ENCODE results near the gene CUX1.
"Not testable (repeated sequence)": the region's sequence is repeated elsewhere in the genome, so short reads cannot be mapped to it uniquely, and the experiment has no call there.

CUX1 gene

DNA sequence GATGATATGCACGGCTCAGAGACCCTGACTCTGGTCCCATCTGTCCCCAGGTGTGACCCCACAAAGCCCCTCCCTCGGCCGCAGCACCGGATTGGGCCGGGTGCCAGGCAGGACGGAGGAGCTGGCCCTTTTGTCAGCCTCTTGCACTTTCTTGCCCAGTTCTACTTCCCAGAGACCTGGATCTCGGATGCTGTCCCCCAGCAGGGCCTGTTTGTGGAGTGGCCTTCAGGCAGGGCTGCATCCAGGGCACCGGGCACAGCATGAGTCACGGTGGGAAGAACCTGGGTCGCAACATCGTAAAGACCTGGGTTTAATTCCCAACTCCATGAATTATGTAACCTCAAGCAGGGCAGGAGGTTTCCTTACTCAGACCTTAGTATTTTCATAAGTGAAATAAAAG, 310.9 kb downstream of the CUX1 start:
- DNase-seq: no peak

GRCh38 chr7:102129636-102130370, 312.4 kb downstream of the CUX1 start:
- no peak for DNase-seq

DNA sequence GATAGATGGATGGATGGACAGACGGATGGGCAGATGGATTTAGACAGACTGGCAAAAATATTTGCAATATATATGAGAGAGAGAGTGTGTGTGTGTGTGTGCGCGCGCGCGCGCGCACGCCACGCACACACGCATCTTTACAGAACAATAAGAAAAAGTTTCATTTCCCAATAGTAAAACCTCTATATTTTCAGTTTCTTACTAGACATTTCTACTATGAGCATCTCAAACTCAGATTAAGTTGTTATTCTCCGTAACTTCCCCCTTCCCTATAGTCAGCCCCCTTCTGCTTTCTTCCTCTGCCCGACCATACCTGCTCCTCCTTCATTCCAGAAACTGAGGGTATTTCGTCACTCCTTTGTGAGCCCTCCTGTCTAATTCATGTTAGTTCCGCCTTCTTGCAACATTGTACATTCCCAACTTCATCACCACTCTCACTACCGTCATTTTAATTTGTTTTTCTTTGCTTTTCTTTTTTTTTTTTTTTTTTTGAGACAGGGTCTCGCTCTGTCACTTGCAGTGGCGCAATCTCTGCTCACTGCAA, 314.9 kb downstream of the CUX1 start:
- no peak for DNase-seq

DNA sequence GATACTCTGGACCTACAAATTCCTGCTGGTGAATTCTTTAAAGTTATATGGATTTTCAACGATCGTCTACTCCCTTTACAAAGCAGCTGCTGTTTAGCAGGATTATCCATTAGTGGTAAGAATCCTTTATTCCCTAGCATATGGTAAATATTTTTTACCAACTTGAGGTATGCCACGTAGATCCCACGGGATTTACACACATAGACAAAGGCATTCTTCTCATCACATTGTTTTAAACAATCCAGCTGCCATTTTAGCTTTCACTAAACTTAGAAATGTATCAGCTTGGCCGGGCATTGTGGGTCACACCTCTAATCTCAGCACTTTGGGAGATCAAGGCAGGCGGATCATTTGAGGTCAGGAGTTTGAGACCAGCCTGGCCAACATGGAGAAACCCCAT, 321.2 kb downstream of the CUX1 start:
- no peak for DNase-seq

DNA sequence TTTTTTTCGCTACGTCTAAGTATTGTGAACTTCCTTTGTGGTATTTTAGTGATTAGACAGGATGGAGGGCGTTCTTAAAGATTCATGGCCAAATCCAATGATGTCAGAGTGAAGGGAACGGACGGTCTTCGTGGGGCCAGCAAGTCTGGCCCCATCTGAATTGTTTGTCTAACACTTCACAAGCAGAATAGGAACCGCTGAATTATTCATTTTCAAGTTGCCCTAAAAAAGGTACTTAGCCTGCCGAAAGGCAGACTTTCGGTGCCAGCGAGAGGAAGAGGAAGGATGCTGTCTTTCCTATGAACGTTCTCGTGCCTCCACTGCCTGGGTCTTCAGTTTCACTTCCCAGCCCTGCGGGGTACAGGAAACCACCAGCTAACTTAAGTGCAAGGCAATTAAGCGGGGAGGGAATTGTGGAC, 323.5 kb downstream of the CUX1 start:
- peak in 17 of 58 donors; percentile 2 to 44 (median 9) for DNase-seq

DNA sequence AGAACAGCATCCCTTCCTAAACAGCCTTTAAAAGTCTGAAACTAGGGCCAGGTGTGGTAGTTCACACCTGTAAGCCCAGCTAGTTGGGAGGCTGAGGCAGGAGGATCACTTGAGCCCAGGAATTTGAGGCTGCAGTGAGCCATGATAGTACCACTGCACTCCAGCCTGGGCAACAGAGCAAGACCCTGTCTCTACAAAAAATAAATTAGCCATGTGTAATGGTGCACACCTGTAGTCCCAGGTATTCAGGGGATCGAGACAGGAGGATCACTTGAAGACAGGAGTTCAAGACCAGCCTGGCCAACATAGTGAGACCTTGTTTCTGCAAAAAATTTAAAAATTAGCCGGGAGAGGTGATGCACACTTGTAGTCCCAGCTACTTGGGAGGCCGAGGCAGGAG, 325.0 kb downstream of the CUX1 start:
- not testable (repeated sequence) for DNase-seq

- DNase-seq: peak in 28 of 58 donors; percentile 4 to 69 (median 30)
Measured at GRCh38 chr7:102146122-102146521, 328.7 kb downstream of the CUX1 start.

- DNase-seq: no peak
Measured at GRCh38 chr7:102147008-102147407, 329.6 kb downstream of the CUX1 start.

DNA sequence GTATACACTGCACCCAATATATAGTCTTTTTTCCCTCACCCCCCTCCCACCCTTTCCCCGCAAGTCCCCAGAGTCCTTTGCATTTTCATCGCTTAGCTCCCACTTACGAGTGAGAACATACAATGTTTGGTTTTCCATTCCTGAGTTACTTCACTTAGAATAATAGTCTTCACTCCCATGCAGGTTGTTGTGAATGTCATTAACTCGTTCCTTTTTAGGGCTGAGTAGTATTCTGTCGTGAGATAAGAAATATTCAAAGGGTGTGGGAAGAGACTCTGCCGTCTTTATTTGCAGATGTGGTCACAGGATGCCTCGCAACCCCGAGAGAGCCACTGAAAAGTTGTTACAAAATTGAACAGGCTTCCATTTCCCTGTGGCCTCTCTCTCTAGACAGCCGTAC, 331.4 kb downstream of the CUX1 start:
- DNase-seq: no peak

- DNase-seq: no peak
Measured at GRCh38 chr7:102149416-102149815, 332.0 kb downstream of the CUX1 start.

DNA sequence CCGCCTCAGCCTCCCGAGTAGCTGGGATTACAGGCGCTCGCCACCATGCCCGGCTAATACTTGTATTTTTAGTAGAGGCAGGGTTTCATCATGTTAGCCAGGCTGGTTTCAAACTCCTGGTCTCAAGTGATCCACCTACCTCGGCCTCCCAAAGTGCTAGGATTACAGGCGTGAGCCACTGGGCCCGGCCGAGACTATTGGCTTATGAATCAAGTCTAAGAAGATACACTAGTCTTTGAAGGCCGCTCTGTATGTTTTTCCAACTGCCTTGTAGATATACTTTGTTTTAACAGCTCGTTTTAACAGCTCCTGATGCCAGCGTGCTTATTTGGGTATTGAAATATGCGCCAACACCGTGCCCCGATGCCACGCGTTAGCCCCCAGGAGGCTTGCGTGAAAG, 332.8 kb downstream of the CUX1 start:
- no peak for DNase-seq

DNA sequence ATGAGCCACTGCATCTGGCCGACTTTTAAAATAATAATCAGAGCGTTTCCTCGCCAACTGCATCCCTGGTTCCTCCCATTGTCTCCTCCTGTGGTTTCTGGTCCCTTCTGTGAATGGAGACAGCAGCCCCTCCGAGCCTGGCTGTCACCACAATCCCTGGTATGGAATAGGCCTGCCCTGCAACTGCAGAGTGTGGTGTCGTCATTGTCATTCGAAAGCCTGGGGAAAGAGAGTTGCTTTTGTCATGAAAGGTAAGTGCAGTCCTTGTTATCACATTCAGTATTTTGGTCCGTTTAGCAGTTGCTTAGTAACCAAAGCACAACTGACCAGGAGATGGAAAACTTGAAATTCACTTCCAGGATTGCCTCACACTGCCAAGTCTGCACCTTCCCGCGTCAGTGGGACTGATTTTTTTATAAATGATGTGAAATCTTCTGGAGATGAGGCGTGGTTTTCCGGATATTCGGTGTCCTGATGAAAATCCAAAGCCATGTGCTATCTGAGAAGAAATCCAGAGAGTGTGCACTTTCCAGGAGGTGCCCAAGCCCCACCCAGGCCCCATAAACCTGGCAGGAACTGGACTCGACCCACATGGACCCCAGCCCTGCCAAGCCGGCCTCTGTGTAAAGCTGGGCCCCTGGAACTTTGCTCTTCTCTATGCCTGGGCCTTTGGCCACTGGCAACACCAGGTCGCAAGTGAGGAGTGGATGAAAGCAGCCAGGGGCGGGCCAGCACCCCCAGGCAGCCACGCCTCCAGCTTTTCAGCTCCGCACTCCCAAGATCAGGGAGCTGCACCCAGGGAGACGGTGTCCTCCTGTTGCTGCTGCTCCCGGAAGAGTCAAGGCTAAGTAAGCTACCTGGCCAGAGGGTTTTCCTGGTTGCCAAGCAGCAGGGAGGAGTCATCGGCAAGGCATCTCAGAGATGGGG, 335.5 kb downstream of the CUX1 start:
- no peak for DNase-seq

GRCh38 chr7:102153599-102153946, 336.1 kb downstream of the CUX1 start:
- DNase-seq: no peak

- no peak for DNase-seq
Measured at GRCh38 chr7:102154425-102154824, 337.0 kb downstream of the CUX1 start.

DNA sequence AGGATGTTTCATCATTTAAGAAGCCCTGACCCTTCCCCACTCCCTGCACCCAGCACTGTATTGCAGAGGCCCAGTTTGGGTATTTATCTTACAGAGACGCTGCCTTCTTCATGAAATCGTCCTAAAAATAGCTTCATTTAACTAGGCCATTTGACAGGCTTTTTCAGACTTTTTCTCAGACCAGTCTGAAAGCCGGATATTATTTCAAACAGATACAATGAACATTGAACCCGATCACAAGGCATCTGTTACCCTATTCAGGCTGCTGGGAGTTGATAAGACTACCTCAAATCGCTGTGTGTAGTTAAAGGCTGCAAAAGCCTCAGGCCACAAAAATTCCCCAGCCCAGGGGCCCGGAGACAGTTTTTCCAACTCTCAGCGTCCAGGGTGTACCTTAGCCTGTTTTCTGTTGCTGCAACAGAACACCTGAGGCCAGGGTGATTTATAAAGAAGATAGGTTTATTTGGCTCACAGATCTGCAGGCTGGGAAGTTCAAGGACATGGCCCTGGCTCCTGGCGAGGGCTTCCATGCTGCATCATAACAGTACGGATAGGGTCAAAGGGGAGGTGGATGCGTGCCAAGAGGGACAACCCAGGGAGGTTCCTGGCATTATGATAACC, 338.5 kb downstream of the CUX1 start:
- no peak for DNase-seq

DNA sequence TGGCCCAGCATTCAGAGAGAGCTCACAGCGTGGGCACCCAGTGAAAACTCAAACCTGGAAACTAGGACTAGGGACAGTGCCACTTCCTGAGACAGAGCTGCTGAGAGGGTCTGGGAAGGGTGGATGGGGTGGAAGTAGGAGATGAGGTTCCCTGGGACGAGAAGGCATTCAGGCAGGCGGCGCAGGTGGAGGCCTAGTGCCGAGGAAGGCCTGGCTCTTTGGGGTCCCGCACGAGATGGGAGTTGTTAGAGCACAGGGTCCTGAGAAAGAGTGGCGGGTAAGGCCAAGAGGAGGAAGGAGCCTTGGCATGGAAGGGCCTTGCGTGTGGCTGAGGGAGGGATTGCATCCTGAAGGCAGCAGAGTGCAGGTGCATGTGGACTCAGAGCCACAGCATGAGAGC, 339.4 kb downstream of the CUX1 start:
- DNase-seq: no peak

DNA sequence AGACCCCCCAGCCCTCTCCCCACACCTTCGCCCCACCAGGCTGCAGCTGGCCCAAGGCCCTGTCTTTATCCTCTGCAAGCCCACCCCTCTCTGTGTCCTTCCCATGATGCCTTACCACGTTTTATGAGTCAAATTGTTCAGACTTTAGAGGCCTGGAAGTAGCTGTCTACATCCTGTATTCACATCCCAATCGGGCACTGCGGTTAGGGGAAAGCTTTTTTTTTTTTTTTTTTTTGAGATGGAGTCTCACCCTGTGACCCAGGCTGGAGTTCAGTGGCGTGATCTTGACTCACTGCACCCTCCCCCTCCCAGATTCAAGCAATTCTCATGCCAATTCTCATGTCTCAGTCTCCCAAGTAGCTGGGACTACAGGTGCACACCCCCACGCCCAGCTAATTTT, 347.7 kb downstream of the CUX1 start:
- no peak for DNase-seq

DNA sequence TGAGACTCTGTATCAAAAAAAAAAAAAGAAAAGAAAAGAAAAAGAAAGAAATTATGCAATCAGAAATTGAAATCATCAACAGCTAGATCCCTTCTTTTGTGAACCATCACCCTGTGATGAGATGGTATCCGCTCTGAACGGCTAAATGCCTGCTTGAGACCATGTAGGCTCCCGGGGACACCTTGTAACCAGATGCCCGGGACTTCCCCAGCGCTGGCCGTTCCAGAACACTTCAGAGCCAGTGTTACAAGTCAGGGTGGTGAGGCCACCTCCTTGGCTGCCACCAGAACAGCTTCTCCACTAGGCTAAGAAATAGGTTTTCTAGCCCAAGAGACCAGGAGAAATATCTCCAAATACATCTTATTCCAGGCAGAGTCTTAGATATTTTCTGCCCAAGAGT, 349.8 kb downstream of the CUX1 start:
- DNase-seq: no peak

DNA sequence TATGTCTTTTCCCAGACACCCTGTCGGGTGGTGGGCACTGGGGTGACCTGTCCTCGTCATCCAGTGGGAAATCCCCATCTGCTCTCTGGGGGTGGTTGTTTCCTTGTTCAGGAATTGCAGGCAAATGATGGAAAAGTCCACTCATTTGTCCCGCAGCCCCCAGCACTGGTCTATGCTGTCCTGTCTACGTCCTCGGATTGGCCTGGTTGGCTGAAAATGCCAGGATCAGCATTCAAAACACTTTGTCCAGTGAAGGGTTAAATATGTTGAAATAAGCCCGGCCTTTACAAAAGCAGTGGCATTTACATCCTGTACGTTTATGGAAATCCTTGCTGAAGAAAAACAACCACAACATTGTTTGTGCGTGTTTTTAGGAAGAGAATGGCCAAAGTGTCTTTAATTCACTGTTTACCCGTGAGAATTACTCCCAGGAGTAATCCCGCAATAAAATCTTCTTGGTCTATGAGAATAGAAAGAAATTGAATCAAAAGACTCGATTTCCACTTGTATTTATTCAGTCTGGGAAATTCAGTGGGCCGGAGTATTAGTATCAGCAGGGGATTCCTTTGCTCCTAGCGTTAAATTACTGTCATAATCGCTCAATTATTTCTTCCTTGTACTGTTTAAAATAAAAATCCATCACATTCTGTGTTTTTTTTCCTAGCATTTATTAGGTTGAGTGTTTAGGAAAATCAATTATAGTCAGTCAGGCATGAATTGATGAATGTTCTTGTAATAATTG, 352.4 kb downstream of the CUX1 start:
- no peak for DNase-seq

DNA sequence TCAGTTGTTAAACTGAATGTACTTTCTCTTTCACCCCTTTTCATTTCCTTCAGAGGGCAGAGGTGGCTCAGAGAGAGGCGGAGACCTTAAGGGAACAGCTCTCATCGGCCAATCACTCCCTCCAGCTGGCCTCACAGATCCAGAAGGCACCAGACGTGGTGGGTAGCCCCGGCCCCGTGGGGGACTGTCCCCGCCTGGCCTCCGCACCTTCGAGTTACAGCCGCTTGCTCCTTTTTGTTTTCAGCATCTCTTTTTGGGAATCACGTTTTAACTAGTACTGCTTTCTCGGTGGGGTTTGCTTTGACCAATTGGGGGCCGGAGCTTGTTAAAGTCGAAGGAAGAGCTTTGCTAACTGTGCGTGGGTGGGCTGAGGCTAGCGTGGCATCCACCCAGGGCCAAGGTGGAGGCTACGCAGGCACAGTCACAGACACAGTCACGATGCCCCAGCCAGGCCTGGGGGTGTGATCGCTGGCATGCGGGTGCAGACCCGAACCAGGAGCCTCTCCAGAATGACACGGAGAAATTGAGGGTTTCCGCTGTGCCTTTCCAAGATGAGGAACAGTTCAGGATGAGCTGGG, 353.1 kb downstream of the CUX1 start:
- DNase-seq: no peak

DNA sequence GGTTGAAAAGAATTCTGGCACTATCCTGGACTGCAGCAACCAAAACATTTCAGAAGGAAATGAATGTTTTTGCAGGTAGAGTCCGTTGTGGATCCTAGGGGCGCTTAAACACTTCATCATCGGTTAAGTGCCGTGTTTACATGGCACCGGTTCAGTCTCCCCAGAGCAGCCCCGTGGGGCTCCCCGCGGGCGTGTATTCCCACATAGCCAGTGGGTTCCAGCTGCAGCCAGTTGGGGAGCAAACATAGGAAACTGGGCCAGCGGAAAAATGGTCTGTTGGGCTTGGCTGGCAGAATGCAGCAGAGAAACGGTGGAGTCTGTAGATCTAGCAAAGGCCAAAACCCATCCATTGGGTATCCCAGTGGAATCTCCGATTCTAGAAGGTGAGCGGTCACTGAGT, 356.2 kb downstream of the CUX1 start:
- DNase-seq: no peak
